NK-92 treated with Interleukin-12 subunit alpha and Interleukin-12 subunit beta, amount 100 ng/mL, for 24 hours (cell line): ENCODE measurements around the gene DCPS.
"Not testable (repeated sequence)": the region's sequence is repeated elsewhere in the genome, so short reads cannot be mapped to it uniquely, and the experiment has no call there.

Experiments used
- DNase-seq: peaks from one replicate; lab custom pipeline; 2025; lab: John Stamatoyannopoulos, UW

The DCPS gene

DNA sequence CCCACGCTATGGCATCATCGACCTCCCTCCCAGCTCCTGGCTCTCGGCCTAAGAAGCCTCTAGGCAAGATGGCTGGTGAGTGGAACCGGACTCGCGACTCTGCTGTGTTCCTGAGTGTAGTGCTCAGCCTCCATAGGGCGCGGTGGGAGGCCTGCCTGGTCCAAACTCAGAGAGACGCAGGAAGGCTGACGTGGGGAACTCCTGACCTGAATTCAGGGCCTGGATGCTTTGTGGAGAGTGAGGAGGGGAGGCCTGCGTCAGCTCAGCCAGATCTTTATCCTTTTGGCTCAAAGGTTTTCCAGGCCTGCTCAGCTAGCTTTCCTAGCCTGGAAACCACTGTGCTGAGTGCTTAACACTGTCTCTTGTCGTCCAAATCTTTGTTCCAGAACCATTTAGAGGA is 13.0 kb upstream of the DCPS start:
- no peak for DNase-seq

DNA sequence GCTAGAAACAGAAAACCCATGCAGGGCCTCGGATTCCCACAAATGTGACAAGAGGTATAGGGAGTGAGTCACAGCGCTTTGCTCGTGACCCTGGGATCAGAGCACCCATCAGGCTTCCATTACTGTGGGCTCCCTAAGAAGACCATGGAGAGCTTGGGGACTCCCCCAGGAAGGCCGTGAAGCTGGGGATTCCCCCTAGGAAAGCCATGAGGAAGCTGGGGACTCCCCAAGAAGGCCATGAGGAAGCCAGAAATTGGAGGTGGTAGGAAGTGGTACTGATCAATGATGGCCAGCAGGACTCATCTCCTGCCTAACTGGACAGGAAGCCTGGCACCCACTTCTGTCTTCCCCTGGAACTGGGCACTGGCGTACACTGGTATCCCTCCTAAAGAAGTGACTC is 10.1 kb upstream of the DCPS start:
- DNase-seq = no peak

DNA sequence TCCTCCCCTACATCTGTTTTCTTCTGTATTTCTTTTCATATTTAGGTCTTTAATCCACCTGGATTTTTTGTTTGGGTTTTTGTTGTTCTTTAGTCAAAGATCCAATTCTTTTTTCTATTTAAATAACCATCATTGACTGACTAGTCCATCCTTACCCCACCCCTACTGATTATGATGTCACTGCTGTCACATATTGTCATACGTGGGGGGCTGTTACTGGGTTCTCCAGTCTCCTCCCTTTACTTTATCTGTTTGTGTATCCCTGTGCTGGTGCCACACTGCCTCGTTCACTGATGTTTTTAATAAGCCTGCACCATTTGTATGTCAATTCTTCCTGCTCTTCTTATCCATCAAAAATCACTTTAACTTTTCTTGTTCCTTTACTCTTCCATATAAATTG is 6.9 kb upstream of the DCPS start:
- DNase-seq = no peak

DNA sequence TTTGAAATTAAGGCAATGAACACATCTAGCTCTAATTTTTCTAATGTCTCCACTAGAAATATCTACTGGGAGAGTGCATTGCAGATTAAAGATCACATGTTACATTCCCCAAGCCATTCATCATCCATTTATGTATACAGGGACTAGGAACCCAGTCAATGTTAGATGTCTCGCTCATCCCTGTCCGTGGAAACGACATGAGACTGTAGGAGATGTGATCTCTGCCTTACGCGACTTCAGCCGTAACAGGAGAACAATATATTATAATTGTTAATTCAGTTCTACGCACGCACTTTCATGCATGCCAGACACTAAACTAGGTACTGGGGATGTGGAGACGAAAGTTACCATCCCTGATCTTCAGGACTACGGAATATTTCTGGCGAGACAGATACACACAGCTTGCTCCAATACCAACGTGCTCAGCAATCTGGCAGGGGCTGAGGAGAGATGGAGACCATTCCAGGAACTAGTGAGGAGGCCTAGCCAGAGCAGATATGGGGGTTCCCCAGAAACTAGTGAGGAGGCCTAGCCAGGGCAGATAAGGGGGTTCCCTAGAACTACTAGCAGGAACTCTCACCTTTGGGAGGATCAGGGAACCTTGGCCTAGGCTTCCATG is 706 bp downstream of the DCPS start:
- DNase-seq = no peak

DNA sequence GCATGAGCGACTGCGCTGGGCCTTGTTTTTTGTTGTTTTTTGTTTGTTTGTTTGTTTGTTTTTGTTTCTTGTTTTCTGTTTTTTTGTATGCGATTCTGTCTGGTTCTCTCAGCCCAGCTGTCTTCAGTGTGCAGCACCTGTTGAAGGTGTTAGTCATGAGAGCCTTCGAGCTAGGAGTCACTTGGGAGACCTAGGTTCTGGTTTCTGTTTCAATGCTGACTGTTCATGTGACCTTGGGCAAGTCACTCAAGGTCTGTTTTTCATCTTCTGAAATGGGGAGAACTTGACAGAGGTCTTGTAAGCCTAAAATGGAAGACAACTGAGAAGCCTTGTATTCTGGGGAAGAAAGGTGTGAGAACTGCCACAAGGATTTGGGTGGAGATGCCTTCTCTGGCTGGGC is 1.8 kb downstream of the DCPS start:
- DNase-seq = no peak

DNA sequence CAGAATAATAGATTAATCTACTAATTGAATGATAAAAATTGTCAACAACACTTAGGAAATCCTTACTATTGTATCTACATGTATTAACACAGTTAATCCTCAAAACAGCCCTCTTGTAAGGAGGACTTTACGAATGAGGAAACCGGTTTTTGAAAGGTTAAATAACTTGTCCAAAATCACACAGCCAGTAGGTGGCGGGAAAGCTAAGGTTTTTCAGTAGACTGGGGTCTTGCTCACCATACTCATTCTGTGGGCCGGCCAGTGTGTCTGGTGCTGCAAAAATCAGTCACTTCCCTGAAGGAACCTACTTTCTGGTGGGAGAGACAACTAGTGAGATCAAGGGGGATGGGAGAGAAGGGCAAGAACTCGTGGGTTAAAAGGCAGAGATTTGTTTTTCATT is 3.8 kb downstream of the DCPS start:
- no peak for DNase-seq

DNA sequence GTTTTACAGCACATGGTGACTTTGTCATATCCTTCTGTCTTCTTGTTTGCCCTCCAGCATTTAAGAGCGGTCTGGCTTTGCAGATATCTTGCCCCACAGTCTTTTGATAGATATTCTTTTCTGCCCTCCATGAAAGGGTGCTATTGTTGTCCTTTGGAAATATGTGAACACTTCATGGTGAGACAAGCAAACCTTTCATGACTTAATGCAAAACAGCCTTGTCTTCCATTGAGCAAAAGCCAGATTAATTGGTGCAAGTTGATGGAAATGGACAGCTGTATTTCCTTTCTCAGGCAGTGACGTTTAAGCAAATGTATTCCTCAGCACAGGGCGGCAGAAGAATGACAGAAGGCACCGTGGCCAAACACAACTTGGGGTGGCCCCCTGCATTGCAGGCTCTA is 4.4 kb downstream of the DCPS start:
- no peak for DNase-seq

DNA sequence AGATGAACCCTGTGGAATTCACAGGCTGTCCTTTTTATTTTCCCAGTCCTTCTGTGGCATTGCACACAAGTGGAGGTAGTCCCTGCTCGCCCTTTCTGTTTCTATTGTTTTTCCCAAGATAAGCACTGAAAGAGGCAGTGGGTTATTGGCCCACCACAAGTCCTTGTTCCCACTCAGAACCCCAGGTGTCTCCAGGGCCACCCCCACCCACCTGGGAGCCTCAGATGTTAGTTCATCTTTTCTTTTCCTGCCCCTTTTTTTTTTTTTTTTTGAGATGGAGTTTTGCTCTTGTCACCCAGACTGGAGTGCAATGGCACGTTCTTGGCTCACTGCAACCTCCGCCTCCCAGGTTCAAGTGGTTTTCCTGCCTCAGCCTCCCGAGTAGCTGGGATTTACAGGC is 4.9 kb downstream of the DCPS start:
- not testable (repeated sequence) for DNase-seq

DNA sequence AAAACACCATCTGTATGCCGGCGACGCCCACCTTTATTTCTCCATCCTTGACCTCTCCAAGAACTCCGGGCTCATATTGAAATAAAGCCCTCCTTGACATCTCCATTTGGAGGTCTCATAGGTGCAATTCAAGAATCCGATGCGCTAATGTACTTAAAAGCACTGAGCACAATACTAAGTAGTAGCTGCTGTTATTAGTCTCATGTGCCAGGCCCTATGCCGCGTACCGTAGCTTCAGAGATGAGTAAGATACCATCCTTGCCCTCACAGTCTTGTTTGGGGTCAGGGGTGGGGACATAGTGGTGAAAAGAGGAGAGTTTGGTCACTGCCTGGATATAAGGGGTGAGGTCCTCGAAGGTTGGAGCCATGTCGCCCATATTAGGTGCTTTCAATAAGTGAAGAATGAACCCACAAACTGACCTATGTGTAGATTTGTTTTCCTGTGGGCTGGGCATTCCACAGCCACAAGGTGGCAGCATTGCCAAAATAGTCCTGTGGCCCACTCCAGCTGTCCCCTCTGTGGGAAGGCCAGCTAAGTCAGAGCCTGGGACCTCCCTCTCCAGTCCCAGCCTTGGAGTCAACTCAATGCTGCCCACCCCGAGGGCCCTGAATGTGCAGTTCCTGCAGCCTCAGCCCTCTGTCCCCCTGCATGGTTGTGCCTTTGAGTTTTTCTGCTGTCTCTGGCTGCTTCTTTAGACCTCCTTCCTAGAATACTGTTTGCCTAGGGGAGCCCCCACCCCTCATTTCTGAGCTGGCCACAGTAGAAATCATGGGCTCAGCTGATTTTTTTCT is 6.5 kb downstream of the DCPS start:
- peak; percentile 36 for DNase-seq

DNA sequence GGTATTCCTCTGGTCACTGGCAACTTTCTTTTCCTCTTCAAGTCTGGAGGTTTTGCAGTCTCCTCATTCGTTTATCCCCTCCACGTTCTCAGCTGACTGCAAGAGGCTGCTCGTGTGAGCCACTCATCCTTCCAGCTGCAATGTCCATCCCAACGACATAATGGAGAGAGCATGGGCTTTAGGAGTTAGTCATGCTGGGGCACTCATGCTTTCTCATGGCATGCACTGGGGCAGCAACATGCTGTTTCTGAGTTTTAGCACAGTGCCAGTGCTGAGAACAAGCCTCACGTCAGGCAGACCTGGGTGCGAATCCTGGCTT is 7.1 kb downstream of the DCPS start:
- no peak for DNase-seq

DNA sequence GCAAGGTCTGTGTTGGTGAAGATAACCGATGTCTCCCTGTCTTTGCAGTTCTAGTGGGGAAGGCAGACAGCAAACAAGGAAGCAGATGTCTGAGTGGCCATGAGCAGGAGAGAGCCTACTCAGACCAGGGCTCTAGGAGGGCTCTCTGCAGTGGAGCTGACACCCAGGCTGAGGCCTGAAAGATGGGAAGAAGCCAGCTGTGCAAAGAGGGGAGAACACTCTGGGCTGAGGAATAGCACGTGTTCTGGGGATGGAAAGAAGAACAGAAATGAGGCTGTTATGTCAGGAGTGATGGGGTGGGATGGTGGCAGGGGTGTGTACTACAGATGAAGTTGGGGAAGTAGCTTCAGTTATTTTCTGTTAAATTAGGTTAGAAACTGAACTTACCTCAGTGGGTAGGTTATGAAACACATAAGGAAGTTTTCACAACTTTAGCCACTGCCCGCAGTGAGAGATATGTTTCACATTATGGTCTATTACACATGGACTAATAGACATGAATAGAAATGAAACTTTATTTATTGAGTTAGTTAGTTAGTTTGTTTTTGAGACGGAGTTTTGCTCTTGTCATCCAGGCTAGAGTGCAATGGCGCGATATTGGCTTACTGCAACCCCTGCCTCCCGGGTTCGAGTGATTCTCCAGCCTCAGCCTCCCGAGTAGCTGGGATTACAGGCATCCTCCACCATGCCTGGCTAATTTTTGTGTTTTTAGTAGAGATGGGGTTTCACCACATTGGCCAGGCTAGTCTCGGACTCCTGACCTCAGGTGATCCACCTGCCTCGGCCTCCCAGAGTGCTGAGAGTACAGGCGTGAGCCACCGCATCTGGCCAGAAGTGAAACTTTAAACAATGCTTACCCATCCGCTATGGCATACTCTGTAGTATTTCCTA is 7.8 kb downstream of the DCPS start:
- DNase-seq = no peak

DNA sequence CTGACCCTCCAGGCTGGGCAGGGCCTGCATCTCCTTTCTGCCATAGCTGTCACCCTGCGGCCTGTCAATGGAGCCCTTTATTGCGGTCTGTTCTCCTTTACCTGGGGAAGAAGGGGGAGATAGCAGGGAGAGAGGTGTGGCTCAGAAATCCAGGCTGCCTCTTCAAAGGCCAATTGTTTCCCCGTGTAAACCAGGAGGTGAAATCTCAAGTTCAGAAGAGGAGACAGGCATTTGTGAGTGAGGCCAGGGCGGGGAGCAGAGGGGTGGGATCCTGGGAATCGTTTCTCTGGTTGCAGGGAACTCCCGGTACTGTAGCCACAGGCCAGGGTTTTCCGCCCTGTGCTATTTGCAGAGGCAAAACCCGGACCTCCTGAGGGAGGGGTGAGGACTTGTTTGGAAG is 9.1 kb downstream of the DCPS start:
- no peak for DNase-seq

DNA sequence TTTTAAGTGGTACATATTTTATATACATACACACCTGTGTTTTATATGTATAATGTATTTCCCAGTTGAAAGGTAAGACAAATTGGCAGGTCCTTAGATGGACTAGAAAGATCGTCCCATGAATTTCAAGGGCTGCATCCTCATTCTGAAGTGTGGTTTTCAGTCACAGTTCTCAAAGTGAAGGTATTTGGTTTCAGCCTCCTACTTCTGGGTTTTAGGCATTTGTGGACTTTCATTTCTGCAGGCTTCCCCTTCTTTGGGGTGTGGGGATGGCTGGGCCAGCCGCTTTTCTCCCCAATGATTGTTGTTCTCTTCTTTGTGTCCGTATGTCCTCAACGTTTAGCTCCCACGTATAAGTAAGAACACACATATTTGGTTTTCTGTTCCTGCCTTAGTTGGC is 10.0 kb downstream of the DCPS start:
- no peak for DNase-seq

DNA sequence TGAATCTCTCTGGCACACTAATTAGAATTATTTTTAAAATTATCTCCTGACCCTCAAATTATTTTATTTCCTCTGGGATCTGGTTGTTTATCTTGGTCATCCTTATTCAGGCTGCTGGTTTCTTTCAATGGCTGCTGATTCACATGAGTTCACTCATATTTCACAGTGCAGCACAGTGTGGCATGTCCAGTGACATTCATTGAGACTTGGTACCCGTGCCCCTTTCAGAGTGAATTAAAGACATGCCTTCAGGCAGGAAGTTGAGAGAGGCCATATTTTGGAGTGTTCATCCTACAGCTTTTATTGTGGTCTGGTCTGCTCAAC is 13.5 kb downstream of the DCPS start:
- DNase-seq = no peak

DNA sequence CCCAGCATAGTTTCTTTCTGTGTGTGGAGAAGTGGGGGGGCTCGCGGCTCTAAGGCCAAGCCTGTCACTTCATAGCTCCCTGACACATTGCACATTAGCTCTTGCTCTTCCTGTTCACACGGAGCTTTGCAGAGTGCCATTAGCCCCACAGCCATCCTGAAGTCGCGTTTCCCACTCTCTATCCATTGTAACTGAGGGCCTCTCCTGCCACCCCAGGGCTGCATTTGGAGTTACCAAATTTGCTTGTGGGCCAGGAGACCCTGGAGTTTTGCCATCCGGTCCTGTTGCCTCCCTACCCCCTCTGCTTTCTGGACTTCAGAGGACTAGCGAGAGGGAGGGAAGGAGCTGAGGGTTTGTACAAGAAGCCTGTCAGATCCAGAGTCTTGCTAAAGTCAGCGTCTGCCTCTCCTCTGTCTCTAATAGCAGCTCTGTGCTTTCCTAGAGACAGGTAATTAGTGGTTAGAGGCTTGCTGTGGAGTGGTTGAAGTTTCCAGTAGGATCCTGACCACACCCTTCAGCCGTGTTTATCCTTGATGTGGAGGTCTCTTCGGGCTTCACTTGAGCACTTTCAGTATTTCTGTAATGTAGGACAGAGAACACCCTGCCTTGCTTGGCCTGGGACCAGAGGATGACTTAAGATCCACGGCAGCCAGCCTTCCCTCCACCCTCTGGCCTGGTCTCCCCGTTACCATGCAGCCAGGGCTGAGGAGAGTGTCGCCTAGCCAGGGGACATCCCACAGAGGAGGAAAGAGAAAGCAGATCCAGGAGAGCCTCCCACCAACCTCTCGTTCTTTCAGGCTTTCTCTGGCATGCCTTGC is 14.1 kb downstream of the DCPS start:
- DNase-seq = no peak

DNA sequence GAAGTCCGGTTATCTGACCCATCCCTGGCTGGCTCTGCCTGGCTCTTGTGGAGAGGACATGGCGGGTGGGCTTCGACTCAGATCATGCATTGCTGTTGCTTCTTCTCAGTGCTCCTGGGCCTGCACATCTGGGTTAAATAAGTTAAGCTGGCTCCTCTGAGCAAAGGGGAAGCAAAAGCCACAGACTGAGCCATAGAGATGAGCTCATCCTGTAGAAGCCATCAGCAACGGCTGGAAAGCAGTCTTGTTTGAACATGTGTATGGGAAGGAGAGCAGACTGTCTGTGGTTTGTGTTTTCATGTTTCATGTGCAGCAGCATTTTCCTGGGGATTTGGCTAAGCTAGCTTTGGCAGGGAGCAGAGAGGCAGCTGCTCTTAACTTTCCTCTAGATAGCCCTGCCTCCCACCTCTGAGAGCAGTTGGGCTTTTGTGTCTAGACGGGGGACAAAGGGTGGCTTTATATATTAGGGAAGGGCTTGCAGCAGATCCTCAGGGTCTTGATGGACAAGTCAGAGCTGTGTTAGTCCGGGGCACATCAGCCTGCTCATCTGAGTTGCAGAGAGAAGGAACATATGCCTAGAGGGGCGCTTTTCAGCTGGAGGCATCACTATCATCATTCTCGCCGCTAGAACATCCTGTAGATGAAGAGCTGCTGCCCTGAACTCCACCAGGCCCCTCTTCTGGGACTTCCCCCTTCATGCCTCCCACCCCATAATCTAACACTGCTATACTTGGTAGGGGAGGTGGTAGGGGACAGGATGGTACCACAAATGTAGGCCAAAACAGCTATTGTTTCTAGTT is 14.9 kb downstream of the DCPS start:
- no peak for DNase-seq

DNA sequence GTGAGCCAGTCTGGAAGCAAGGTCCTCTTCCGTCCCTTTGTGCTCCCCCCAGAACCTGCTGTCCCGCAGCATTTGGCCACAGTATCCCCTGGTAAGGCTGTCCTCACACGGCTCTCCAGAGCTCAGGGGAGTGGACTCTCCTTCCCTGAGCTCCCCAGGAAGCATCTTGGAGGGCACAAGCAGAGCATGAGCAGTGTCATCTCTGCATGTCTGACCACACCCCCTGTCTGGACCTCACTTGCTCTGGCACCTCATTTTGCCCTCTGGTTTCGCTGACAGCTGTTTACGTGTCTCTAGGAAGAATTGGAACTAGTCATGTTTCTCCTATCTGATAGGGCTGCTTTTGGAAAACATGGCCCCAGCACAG is 15.5 kb downstream of the DCPS start:
- no peak for DNase-seq

DNA sequence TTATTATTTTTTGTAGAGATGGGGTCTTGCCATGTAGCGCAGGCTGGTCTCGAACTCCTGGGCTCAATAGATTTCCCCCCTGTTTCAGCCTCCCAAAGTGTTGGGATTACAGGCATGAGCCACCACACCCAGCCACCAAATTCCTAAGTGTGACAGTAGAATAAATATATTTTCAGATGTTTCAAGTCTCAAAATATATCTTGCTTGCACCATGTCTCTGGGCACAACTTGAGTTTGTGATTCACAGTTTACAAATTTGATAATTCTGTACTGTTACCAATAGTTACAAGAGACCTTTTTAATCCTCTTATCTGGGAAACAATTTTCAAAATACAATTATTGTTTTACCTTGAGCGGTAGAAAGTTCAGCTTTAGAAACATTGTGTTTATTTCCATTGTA is 19.1 kb downstream of the DCPS start:
- DNase-seq = no peak

DNA sequence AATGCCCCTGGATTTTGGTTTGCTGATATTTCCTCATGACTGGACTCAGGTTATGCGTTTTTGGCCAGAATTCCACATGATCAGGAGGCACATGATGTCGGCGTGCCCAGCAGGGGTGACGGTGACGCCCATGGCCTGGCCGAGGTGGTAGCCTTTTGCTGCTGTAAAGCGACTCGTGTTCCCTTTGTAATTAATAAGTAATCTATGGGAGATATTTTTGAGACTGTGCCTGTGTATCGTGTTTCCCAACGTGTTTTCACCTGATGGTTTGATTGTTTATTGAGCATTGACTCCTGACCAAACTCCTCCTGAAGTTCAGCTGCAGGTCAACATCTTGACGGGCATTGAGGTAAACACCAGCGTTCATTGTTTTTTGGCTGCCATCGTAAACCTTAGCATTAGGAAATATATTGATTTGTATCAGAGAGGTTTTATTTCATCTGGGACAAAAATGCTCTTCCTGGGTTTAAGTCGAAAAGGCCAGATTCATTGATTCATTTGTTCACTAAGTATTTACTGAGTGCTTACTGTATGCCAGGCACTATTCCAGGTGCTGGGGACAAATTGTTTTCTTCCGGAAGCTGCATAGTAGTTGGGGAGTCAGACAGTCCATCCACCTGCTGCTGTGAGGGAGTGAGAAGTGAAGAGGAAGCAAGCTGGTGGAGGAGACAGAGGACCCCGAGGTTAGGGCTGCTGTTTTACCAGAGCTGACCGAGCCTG is 23.6 kb downstream of the DCPS start:
- DNase-seq = no peak

DNA sequence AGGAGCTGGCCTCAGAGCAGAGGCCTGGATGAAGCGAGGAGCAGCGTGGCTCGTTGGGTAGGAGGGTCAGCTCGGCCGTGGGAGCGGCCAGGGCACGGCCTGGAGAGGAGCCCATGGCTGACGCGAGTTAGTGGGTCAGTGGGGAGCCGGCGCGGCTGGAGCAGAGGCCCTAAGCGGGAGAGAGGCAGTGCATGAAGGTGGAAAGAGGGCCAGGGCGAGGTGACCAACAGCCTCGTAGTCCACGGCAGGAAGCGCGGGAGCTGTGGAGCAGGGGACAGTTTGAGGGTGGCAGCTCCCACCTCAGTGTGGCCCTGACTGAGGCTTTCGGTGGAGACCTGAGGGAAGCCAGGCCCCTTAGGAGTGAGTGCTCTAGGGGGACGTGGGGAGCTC is 24.1 kb downstream of the DCPS start:
- DNase-seq = no peak

DNA sequence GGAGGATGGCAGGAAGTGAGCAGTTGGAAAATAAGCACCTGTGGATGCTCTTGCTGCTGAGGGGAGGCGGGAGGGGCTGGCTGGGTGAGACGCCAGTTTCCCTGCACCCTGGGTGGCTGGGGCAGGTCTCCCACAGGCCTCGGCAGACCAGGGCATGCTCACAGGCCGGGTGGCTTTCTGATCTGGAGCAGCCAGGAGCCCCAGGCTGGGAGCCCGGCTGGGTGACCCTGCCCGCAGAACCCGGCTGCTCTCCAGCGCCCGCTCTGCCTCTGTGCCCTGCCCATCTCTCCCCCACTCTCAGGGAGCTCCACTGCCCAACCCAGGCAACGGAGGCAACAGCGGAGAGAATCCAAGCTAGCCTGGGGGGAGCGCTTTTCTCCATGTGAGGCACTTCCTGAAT is 24.6 kb downstream of the DCPS start:
- DNase-seq = no peak
